Adrenal gland (tissue), 5 donors: ENCODE measurements around the gene CRYBG1.

ENCODE experiments used
- CTCF ChIP-seq, 6 experiments: fragments of 450-650 bp in 4 of 6; fragments of 200-600 bp in 2 of 6; sonication (generic) in 1 of 6; IDR thresholded peaks; 1 replicate in 5 of 6; 2 replicates in 1 of 6; pipeline versions ENCODE4 v1.5.1 to v1.8.0; 2016 to 2021; ENCODE audit warnings: antibody characterized with exemption in 6 of 6, mild to moderate bottlenecking in 2 of 6, moderate library complexity in 1 of 6
- POLR2A ChIP-seq, 2 donors: fragments of 450-650 bp; IDR thresholded peaks; one replicate each; pipeline ENCODE4 v1.6.1; 2017; ENCODE audit warnings: antibody characterized with exemption in 2 of 2, mild to moderate bottlenecking in 2 of 2, moderate library complexity in 1 of 2
- donor health status: DM: no; HTN: no; CAD: no.

DNA sequence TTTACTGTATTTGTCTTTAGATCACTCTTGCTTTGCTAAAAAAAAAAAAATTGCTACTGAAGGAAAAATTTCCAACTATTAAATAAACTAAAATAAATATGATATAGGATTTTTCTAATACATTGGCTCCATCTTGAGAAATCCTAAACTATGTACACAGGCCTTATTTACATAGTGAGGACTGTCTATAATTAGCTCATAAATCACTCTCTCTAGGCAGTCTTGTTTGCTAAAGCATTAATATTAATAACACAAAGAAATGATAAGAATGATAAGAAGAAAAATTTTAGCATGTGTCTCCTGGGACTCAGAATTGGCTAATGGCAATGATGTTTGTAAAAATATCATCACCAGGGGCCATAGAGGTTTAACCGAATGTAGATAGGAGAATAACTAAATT is 13.3 kb upstream of the CRYBG1 start:
- no peak for TF ChIP-seq POLR2A (IDR thresholded peaks at IDR 0.05)
- no peak for TF ChIP-seq CTCF (IDR thresholded peaks at IDR 0.05)
